Hematopoietic multipotent progenitor cell treated with erythropoietin and hydrocortisone succinate and interleukin-3 and kit ligand, for 17 days (in vitro differentiated cells): Measurements from ENCODE around the gene VSX1.

ENCODE experiments used
- DNase-seq: peaks from one replicate; pipeline ENCODE4 v3.0.0-alpha.2; 2015; ENCODE audit warnings: low spot score

Gene VSX1

GRCh38 chr20:25040438-25040831, 41.5 kb downstream of the VSX1 start:
- peak; percentile 85 for DNase-seq

GRCh38 chr20:25039697-25040437, 42.1 kb downstream of the VSX1 start:
- peak; percentile 43 for DNase-seq

- DNase-seq, result no peak
Observed at GRCh38 chr20:25038591-25039015, 43.3 kb downstream of the VSX1 start.

- DNase-seq, result no peak
Observed at GRCh38 chr20:25038103-25038410, 43.9 kb downstream of the VSX1 start.

DNA sequence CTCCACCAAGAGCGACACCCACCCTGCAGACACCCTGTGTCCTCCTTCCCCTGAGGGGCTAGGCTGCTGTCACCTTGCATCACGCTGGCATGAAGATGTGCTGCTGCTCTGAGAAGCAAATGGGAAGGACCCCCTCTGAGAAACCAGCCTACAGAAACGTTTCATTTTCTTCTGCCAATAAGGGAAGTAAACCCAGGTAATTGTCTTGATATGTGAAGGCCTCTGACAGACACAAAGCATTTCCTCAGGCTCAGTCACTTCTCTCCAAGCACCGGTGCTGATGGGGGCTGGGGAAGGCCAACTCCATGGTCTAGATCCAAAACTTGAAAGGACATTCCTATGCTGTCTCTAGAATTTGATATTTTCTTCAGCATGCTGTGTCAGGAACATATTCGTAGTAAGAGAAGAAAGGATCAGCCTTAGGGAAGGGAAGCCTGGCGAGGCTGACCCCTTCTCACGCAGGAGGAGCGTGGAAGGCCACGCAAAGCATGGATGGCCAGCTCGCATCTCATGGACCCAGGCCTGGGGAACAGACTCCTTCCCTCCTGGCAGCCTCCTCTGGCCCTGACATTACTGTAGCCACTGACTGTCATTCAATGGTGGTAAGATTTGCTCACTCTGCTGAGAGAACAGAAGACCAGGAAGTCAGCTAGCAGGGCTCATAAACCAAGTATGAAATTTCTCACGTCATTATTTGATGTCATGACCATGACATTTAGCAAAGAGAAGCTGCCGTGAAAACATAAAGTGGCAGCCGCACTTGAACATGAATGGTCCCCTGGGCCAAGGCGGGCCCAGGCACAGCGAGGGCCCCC, 44.4 kb downstream of the VSX1 start:
- no peak for DNase-seq

DNA sequence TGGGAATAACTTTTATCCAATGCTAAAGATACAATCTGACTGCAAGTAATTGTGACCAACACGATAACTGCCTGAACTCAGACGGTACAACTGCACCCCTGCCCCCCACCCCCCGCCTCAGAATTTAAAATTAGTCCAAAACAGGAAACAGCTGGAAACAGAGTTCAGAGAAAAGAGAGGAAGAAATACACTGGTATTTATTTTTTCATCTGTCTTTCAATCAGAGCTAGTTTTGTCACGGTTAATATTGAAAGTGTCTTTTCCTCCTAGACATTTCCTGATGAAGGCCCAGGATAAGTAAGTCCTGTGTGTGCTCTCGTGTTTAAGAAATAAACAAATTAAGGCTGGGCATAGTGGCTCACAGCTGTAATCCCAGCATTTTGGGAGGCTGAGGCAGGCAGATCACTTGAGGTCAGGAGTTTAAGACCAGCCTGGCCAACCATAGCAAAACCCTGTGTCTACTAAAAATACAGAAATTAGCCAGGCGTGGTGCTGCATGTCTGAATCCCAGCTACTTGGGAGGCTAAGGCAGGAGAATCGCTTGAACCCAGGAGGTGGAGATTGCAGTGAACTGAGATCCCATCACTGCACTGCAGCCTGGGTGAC, 45.5 kb downstream of the VSX1 start:
- DNase-seq, result no peak

DNA sequence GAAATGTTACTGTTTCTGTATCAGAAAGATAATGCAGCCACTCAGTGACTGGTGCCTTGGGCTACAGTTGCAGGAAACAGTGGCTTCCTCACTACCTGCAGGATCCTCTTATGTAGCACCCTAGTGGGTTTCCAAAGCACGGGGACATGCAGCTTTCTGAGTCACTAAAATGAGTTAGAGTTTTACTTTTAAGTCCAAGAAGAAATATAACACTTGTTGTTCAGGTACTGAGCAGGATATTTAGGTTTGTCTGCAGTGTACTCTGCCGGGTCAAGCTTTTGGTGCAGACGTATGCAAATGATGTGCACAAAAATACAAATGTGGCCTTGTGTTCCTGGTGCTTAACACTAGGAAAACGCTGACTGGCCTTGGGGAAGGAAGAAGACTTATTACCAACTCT, 46.0 kb downstream of the VSX1 start:
- peak; percentile 24 for DNase-seq

DNA sequence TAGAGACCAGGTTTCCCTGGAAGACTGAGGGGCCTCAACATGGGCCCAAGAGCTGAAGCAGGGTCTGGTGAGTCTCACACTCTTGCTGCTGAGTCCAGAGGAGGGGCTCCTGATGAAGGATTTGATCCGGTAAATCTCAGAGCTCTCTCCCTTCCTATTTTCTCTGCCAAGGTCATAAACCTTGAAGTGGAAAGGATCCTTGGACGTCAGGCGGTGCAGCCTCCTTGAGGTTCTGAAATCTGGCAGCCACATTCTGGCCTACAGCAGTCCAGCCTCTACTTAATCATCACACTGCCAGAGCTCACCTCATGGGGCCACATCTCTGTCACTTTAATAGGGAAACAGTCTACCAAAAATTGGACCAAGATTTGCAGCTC, 48.0 kb downstream of the VSX1 start:
- DNase-seq, result no peak

- peak; percentile 59 for DNase-seq
Observed at GRCh38 chr20:25033265-25033923, 48.5 kb downstream of the VSX1 start.

DNA sequence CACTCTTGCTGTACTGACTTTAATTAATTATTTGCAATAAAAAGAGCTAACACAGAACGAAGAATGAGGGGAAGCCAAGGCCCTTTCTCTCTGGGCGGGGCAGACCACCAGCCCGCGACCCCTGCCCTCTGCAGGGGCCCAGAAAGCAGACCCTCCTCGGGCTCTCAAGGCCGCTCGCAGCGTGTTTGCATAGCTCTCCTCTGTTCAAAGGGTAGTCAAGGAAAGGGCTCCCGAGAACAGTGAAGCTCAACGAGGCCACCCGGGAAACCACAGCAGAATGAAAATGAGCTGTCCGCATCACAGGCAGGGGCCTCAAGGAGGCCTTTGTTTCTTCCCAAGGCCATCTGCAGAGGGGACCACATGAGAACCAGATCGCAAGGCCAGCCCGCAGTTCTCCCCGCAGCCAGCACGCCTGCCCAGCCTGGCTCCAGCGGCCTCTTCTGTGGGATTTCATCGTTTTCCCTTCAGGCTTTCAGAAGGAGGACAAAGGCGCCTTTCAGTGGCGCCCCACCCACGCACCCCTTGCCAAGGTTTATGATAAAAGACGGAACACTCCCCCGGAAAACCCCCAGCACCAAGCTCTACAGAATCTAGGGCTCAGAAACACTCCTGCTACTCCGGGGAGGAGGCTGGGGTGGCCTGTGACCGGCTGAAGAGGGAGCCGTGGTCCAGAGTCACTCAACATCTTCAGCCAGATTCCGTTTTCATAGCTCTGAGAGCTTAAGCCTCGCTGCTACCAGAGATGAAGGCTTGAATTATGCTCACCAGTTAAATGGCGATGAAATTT, 49.3 kb downstream of the VSX1 start:
- DNase-seq, result no peak

GRCh38 chr20:25032065-25032477, 49.9 kb downstream of the VSX1 start:
- no peak for DNase-seq

DNA sequence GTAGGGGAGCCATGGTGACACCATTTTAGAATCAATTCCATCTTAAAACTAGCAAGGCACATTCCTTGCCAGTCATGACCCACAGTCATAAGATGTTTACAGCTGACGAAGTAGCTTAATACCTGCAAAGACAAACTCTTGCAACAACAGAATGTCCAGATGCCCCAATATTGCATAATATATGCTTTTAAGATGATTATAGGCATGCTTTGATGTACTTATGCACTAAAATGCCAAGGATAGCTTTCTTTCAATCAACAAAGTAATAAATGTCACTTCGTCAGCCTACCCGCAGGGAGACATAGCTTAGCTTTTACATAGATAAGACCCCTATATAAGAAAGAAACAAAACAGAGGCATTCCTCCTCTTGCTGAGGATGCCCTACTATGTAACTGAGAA, 50.7 kb downstream of the VSX1 start:
- DNase-seq, result no peak

DNA sequence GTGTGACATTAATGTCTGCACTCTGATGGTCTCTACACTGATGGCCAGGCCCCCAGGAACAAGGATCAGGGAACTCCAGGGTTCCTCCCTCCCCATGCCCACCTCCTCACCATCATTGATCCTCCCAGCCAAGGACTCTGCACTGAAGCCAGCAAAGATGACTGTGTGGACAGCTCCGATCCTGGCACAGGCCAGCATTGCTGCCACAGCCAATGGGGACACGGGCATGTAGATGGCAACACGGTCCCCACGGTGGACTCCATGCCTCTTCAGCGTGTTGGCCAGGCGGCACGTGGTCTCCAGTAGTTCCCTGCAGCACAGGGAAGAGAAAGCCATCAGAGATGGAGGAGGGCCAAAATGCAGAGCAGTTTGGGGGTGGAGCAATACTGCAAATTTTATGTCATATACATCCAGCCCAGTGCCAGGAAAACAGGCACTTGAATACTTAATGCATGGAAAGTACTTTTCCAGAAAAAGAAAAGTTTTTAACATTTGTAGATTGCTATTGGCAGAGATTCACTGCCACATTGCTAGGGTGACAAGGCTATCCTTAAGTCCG, 51.2 kb downstream of the VSX1 start:
- no peak for DNase-seq

DNA sequence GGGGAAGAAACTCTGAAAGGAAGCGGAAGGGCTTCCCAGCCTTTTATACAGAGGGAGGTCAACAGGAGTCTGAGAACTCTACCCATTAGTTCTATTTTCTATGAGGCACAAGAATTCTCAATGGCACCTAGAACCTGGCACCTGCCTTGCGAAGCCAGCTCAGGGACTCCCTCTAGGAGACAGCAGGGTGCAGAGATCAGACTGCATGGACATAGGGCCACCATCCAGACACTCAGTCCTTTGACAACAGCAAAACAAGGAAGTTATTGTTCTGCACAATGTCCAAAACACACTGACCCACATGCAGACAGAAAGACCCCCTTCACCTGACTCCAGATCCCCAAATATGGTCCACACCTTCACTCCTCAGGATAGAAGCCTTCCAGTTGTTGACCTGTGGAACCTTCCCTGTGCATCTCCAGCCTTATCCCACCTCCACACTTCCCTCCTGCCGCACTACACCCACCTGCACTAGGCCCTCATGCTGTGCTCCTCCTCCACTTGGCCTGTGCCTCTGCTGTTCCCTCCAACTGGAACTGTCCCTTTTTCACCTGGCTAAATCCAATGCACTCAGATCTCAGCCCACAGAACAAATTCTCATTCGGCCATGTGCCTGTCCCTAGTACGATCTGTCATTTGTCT, 51.8 kb downstream of the VSX1 start:
- no peak for DNase-seq

GRCh38 chr20:25025986-25026605, 55.8 kb downstream of the VSX1 start:
- no peak for DNase-seq
